ENCODE measurements around the gene SLC50A1.
A peak's percentile ranks its signal among the peaks of the same experiment; 100 is the strongest.

The SLC50A1 gene

GRCh38 chr1:155122308-155122707 lies 13.3 kb upstream of the SLC50A1 start:
- H3K36me3 ChIP-seq (ENCODE audit: low read depth), result no peaks in the 10 kb centered on the region
- H3K9me3 ChIP-seq (ENCODE audit: severe bottlenecking), result no peaks in the 10 kb centered on the region
- peaks cover 38% of the 10 kb centered on the region for H3K4me1 ChIP-seq (ENCODE audit: insufficient read depth, poor library complexity, severe bottlenecking)
- DNase-seq (ENCODE audit: low spot score), result no peak
- no peaks in the 10 kb centered on the region for H3K27me3 ChIP-seq (ENCODE audit: insufficient read depth, poor library complexity, severe bottlenecking)
- no peak for TF ChIP-seq CTCF (IDR thresholded peaks at IDR 0.05; ENCODE audit: poor library complexity, severe bottlenecking)
- no peak for ATAC-seq (ENCODE audit: low read depth)
- H3K27ac ChIP-seq (ENCODE audit: poor library complexity, severe bottlenecking), result no peak overlapping the region
- no peak overlapping the region for H3K4me3 ChIP-seq (ENCODE audit: severe bottlenecking)

GRCh38 chr1:155123801-155124200 lies 11.9 kb upstream of the SLC50A1 start:
- Histone ChIP-seq H3K9me3 (ENCODE audit: severe bottlenecking) (no peaks in the 10 kb centered on the region), H3K4me1 (ENCODE audit: insufficient read depth, poor library complexity, severe bottlenecking) (peaks cover 38% of the 10 kb centered on the region), H3K4me3 (ENCODE audit: severe bottlenecking) (no peak overlapping the region), H3K36me3 (ENCODE audit: low read depth) (no peaks in the 10 kb centered on the region), H3K27me3 (ENCODE audit: insufficient read depth, poor library complexity, severe bottlenecking) (no peaks in the 10 kb centered on the region), H3K27ac (ENCODE audit: poor library complexity, severe bottlenecking) (peak overlapping the region; percentile 91)
- DNase-seq (ENCODE audit: low spot score) (no peak), ATAC-seq (ENCODE audit: low read depth) (no peak)
- TF ChIP-seq CTCF (IDR thresholded peaks at IDR 0.05; ENCODE audit: poor library complexity, severe bottlenecking), result no peak

- H3K4me1 ChIP-seq (ENCODE audit: insufficient read depth, poor library complexity, severe bottlenecking), result peaks cover 38% of the 10 kb centered on the region
- peak; percentile 24 for ATAC-seq (ENCODE audit: low read depth)
- H3K36me3 ChIP-seq (ENCODE audit: low read depth), result no peaks in the 10 kb centered on the region
- H3K9me3 ChIP-seq (ENCODE audit: severe bottlenecking), result no peaks in the 10 kb centered on the region
- no peak for TF ChIP-seq CTCF (IDR thresholded peaks at IDR 0.05; ENCODE audit: poor library complexity, severe bottlenecking)
- no peak overlapping the region for H3K4me3 ChIP-seq (ENCODE audit: severe bottlenecking)
- no peaks in the 10 kb centered on the region for H3K27me3 ChIP-seq (ENCODE audit: insufficient read depth, poor library complexity, severe bottlenecking)
- peak; percentile 80 for DNase-seq (ENCODE audit: low spot score)
- peak overlapping the region; percentile 91 for H3K27ac ChIP-seq (ENCODE audit: poor library complexity, severe bottlenecking)
Measured at GRCh38 chr1:155124503-155125463, 10.9 kb upstream of the SLC50A1 start.

GRCh38 chr1:155125511-155125945 lies 10.1 kb upstream of the SLC50A1 start:
- peak overlapping the region; percentile 91 for H3K27ac ChIP-seq (ENCODE audit: poor library complexity, severe bottlenecking)
- peaks cover 2% of the 10 kb centered on the region for H3K36me3 ChIP-seq (ENCODE audit: low read depth)
- H3K9me3 ChIP-seq (ENCODE audit: severe bottlenecking), result no peaks in the 10 kb centered on the region
- DNase-seq (ENCODE audit: low spot score), result peak; percentile 87
- peaks cover 38% of the 10 kb centered on the region for H3K4me1 ChIP-seq (ENCODE audit: insufficient read depth, poor library complexity, severe bottlenecking)
- no peaks in the 10 kb centered on the region for H3K27me3 ChIP-seq (ENCODE audit: insufficient read depth, poor library complexity, severe bottlenecking)
- no peak for TF ChIP-seq CTCF (IDR thresholded peaks at IDR 0.05; ENCODE audit: poor library complexity, severe bottlenecking)
- ATAC-seq (ENCODE audit: low read depth), result peak; percentile 26
- H3K4me3 ChIP-seq (ENCODE audit: severe bottlenecking), result no peak overlapping the region
